Endothelial cell (in vitro differentiated cells): ENCODE results near the gene RLBP1. TPM values are rescaled to one million over a fixed set of nuclear protein-coding genes. Genes with fewer than 3 reads are reported as not detected.

Experiments used
- DNase-seq: peaks from one replicate; pipeline ENCODE4 v3.0.0; 2021; ENCODE audit warnings: low spot score
- H3K27ac Mint-ChIP-seq: one replicate; pipeline ENCODE4 v1.8.0; 2021; ENCODE audit warnings: mixed read lengths, inconsistent platforms; ENCODE audit not compliant: unreplicated experiment
- H3K27me3 Mint-ChIP-seq: one replicate; pipeline ENCODE4 v1.8.0; 2021; ENCODE audit warnings: mild to moderate bottlenecking, moderate library complexity, mixed read lengths, inconsistent platforms; ENCODE audit not compliant: unreplicated experiment
- H3K36me3 Mint-ChIP-seq: one replicate; pipeline ENCODE4 v1.8.0; 2021; ENCODE audit warnings: mild to moderate bottlenecking, low read depth, mixed read lengths, inconsistent platforms; ENCODE audit not compliant: unreplicated experiment
- H3K4me1 Mint-ChIP-seq: one replicate; pipeline ENCODE4 v1.8.0; 2021; ENCODE audit warnings: mild to moderate bottlenecking, mixed read lengths, inconsistent platforms; ENCODE audit not compliant: unreplicated experiment
- H3K4me3 Mint-ChIP-seq: one replicate; pipeline ENCODE4 v1.8.0; 2021; ENCODE audit warnings: mild to moderate bottlenecking, mixed read lengths, inconsistent platforms; ENCODE audit not compliant: unreplicated experiment
- H3K9me3 Mint-ChIP-seq: one replicate; pipeline ENCODE4 v1.8.0; 2021; ENCODE audit warnings: mixed read lengths, inconsistent platforms; ENCODE audit not compliant: unreplicated experiment
- total RNA-seq: library from RNA; stranded (reverse); fragmentation: NEBNext Ultra II Directional; extraction: Animal tissue kit (Norgen Biotek cat#: 25700); gene quantifications from one replicate; pipeline ENCODE4 v1.2.1, GENCODE V29; 2021; ENCODE audit not compliant: unreplicated experiment
- TF ChIP-seq, protein P1 (sequence below): fragments of 200-600 bp; sonication (generic); IDR thresholded peaks from one replicate; pipeline ENCODE4 v1.5.0; 2021; ENCODE audit warnings: antibody characterized with exemption; ENCODE audit not compliant: unreplicated experiment

Gene RLBP1
- total RNA-seq, 1 donor from 2014 or later: not detected

DNA sequence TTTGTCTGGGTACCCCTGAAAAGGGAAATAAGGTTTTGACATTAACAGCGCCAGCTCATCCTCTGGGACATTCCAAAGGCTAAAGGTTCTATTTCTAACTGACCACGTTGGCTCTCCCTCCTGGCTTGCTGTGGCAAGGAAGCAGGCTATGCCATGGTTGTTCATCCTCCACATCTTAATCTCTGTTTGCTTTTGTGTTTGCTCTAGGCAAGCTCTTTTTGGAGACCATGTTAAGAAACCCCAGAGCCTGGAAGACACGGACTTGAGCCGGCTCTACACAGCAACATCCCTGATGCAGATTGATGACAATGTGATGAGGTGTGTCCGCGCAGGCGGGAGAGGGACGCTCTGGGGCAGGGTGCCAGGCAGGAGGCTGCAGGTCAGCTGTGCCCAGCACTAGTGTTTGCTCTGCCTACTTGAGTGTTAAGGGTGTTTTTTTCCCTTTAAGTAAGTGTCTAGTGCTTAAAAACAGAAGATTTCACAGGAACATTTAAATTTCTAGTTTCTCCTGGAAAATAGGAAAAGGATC, 33.3 kb downstream of the RLBP1 start:
- Mint-ChIP-seq H3K4me3 (no peak overlapping the region), H3K9me3 (no peaks in the 10 kb centered on the region), H3K36me3 (peaks cover 18% of the 10 kb centered on the region)

DNA sequence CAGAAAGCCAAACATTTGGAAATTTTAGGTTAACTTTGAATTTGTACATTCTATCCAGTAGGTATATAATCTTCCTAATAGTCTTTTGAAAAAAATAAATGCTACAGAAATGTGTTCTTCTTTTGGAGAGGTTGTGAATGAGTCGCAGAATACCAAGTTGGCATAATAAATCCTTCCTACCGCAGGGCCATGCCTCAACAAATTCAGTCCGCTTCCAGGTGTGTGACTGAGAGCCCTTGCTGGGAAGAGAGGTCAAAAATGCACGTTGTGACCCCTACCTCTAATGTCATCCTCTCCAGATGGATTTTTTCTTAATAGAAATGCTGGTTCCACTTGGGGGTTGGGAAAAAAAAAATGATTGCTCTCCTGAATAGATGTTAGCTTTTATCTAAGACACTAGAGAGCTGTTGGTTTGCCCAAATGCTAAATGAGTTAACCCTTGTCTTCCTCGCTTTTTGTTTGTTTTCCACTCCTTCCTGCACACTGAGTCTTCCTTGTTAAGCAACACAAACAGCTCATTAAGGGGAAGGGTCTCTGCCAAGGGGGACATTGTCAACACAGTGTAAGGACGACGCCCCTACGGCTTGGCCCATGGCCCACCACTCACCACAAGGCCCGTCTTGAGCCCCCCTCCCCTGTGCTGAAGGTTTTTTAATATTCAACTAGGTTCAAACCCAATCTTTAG, 33.9 kb downstream of the RLBP1 start:
- Mint-ChIP-seq H3K4me3 (no peak overlapping the region), H3K9me3 (no peaks in the 10 kb centered on the region), H3K27ac (no peak overlapping the region), H3K36me3 (peaks cover 17% of the 10 kb centered on the region), H3K27me3 (peaks cover 4% of the 10 kb centered on the region), H3K4me1 (peaks cover 7% of the 10 kb centered on the region)
- TF ChIP-seq, protein P1, sequence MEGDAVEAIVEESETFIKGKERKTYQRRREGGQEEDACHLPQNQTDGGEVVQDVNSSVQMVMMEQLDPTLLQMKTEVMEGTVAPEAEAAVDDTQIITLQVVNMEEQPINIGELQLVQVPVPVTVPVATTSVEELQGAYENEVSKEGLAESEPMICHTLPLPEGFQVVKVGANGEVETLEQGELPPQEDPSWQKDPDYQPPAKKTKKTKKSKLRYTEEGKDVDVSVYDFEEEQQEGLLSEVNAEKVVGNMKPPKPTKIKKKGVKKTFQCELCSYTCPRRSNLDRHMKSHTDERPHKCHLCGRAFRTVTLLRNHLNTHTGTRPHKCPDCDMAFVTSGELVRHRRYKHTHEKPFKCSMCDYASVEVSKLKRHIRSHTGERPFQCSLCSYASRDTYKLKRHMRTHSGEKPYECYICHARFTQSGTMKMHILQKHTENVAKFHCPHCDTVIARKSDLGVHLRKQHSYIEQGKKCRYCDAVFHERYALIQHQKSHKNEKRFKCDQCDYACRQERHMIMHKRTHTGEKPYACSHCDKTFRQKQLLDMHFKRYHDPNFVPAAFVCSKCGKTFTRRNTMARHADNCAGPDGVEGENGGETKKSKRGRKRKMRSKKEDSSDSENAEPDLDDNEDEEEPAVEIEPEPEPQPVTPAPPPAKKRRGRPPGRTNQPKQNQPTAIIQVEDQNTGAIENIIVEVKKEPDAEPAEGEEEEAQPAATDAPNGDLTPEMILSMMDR: no peak
- DNase-seq: no peak

More for the DNA sequence above, 33.3 kb downstream of the RLBP1 start:
- Mint-ChIP-seq H3K27ac (no peak overlapping the region), H3K27me3 (peaks cover 4% of the 10 kb centered on the region), H3K4me1 (peaks cover 8% of the 10 kb centered on the region)
- TF ChIP-seq, protein P1: no peak
- DNase-seq: no peak

DNA sequence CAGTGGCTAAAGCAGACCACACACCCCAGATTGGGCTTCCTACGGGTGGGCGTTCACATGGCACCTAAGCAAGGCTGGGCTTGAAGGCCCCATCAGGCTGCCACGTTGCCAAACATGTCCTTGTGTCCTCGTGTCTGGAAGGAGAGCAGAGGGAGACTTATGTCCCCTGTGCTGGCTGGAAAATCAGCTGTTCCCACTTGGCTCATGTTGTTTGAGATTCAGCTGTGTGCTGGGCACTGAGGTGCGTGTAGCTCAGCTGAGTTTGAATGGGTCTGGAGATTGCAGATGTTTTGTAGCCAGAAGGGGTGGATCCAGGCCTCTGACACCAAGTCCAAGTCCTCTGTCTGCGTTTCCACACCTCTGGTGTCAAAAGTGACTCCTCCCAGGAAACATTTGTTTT, 34.6 kb downstream of the RLBP1 start:
- Mint-ChIP-seq H3K27me3 (peaks cover 4% of the 10 kb centered on the region), H3K4me3 (no peak overlapping the region), H3K9me3 (no peaks in the 10 kb centered on the region), H3K36me3 (peaks cover 17% of the 10 kb centered on the region), H3K27ac (no peak overlapping the region), H3K4me1 (peaks cover 7% of the 10 kb centered on the region)
- TF ChIP-seq, protein P1: no peak
- DNase-seq: no peak

DNA sequence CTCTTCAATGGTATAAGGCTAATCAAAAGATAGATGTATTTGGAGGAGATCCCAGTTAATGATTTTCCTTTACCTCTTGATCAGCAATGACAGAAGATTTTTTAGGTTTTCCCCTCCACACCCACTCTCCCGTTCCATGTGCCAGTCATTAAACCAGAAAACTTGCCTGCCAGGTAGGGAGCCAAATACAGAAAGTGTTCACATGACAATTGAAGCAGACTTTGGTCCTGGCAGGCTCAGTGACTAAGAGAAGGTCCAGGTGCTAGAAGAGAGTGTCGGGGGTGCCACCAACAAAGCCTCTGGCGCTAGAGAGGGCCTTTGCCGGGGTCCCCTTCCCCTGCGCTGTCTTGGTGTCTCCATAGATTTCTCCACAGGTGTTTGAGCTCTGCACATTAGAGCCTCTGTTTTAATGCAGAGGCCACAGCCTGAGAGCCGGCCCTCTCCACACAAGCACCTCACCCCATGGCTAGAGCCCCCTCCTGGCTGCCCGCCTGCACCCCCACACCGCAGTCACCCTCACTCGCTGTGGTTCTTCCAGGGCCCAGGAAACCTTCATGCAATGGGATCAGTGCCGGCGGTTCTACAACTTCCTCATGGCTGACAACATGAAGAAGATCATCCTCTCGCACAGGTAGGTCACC, 36.4 kb downstream of the RLBP1 start:
- Mint-ChIP-seq H3K27me3 (no peaks in the 10 kb centered on the region), H3K9me3 (no peaks in the 10 kb centered on the region)

More for the DNA sequence above, 36.4 kb downstream of the RLBP1 start:
- Mint-ChIP-seq H3K27ac (no peak overlapping the region), H3K4me3 (no peak overlapping the region), H3K4me1 (peaks cover 5% of the 10 kb centered on the region), H3K36me3 (peaks cover 8% of the 10 kb centered on the region)
- DNase-seq: no peak
- TF ChIP-seq, protein P1: no peak
